Measurements from ENCODE around the gene NIM1K.

The NIM1K gene

DNA sequence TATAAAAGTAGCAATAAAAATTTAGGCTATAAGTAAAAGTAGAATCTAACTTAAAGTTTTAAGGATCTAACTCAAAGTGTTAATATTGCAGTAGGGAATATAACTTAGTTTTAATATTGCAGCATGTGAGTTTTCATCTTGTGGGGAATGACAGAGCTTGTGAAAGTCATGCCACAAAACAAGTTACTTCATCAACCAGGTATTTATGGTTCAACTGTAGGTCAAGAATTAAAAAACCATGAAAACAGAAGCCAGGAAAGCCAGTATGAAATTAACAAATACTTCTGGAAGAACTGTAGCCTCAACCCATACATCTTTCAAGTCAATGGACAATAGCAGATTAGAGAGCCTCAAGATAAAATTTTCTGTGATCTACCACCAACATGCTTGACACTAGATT is 102.2 kb downstream of the NIM1K start:
- no peak for TF ChIP-seq REST (IDR thresholded peaks at IDR 0.05; ENCODE audit: insufficient replicate concordance, low read depth)
- no peak for TF ChIP-seq POLR2AphosphoS5 (IDR thresholded peaks at IDR 0.05; ENCODE audit: low read depth)
- TF ChIP-seq, protein P1, sequence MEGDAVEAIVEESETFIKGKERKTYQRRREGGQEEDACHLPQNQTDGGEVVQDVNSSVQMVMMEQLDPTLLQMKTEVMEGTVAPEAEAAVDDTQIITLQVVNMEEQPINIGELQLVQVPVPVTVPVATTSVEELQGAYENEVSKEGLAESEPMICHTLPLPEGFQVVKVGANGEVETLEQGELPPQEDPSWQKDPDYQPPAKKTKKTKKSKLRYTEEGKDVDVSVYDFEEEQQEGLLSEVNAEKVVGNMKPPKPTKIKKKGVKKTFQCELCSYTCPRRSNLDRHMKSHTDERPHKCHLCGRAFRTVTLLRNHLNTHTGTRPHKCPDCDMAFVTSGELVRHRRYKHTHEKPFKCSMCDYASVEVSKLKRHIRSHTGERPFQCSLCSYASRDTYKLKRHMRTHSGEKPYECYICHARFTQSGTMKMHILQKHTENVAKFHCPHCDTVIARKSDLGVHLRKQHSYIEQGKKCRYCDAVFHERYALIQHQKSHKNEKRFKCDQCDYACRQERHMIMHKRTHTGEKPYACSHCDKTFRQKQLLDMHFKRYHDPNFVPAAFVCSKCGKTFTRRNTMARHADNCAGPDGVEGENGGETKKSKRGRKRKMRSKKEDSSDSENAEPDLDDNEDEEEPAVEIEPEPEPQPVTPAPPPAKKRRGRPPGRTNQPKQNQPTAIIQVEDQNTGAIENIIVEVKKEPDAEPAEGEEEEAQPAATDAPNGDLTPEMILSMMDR (IDR thresholded peaks at IDR 0.05; ENCODE audit: insufficient read depth, low read length): no peak
- no peak for TF ChIP-seq GABPA (IDR thresholded peaks at IDR 0.05; ENCODE audit: low read depth)
- TF ChIP-seq SPI1 (IDR thresholded peaks at IDR 0.05; ENCODE audit: borderline replicate concordance, low read depth): no peak
- Histone ChIP-seq H3K27me3 (ENCODE audit: insufficient read depth, poor library complexity, severe bottlenecking) (no peaks in the 10 kb centered on the region), H3K4me3 (replicated peaks; ENCODE audit: insufficient read depth, low read length) (no peak overlapping the region), H3K27ac (replicated peaks) (no peak overlapping the region)
- no peak for DNase-seq (ENCODE audit: low read depth in 1 of 2, low spot score in 1 of 2)

- TF ChIP-seq SPI1 (IDR thresholded peaks at IDR 0.05; ENCODE audit: borderline replicate concordance, low read depth) (no peak), GABPA (IDR thresholded peaks at IDR 0.05; ENCODE audit: low read depth) (no peak), REST (IDR thresholded peaks at IDR 0.05; ENCODE audit: insufficient replicate concordance, low read depth) (no peak), POLR2AphosphoS5 (IDR thresholded peaks at IDR 0.05; ENCODE audit: low read depth) (no peak)
- TF ChIP-seq, protein P1 (IDR thresholded peaks at IDR 0.05; ENCODE audit: insufficient read depth, low read length): no peak
- DNase-seq (ENCODE audit: low read depth in 1 of 2, low spot score in 1 of 2): no peak
- no peak overlapping the region for H3K4me3 ChIP-seq (replicated peaks; ENCODE audit: insufficient read depth, low read length)
- H3K27me3 ChIP-seq (ENCODE audit: insufficient read depth, poor library complexity, severe bottlenecking): no peaks in the 10 kb centered on the region
- no peak overlapping the region for H3K27ac ChIP-seq (replicated peaks)
Measured at GRCh38 chr5:43295202-43295601, 103.2 kb downstream of the NIM1K start.

DNA sequence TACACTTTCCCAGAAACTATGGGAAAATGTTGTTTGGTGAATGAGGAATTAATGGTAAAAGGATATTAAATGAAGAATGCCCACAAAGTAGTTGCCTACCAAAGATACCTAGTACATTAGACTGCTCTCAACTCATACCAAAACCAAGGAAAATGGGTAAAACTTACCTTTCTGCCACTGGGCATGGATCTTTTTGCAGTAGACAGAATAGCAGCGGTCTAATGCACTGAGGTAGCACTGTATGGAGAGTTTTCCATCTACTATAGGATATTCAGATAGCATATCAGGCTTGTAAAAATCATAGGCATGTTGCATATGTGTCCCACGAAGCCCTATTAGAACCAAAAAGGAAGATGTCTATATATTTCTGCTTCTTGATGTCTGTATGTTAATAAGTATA is 104.8 kb downstream of the NIM1K start:
- Histone ChIP-seq H3K27ac (replicated peaks) (no peak overlapping the region), H3K4me3 (replicated peaks; ENCODE audit: insufficient read depth, low read length) (no peak overlapping the region), H3K27me3 (ENCODE audit: insufficient read depth, poor library complexity, severe bottlenecking) (no peaks in the 10 kb centered on the region)
- no peak for DNase-seq (ENCODE audit: low read depth in 1 of 2, low spot score in 1 of 2)
- TF ChIP-seq GABPA (IDR thresholded peaks at IDR 0.05; ENCODE audit: low read depth): no peak
- no peak for TF ChIP-seq REST (IDR thresholded peaks at IDR 0.05; ENCODE audit: insufficient replicate concordance, low read depth)
- no peak for TF ChIP-seq SPI1 (IDR thresholded peaks at IDR 0.05; ENCODE audit: borderline replicate concordance, low read depth)
- TF ChIP-seq, protein P1 (IDR thresholded peaks at IDR 0.05; ENCODE audit: insufficient read depth, low read length): no peak
- no peak for TF ChIP-seq POLR2AphosphoS5 (IDR thresholded peaks at IDR 0.05; ENCODE audit: low read depth)

All from HL-60 (cell line).